ENCODE measurements around the gene RPS6KA2. TPM values are rescaled to one million over a fixed set of nuclear protein-coding genes. Genes with fewer than 3 reads are reported as not detected.

The RPS6KA2 gene
- total RNA-seq, 2 experiments from 2014 or later: 1.6 to 1.9 TPM

DNA sequence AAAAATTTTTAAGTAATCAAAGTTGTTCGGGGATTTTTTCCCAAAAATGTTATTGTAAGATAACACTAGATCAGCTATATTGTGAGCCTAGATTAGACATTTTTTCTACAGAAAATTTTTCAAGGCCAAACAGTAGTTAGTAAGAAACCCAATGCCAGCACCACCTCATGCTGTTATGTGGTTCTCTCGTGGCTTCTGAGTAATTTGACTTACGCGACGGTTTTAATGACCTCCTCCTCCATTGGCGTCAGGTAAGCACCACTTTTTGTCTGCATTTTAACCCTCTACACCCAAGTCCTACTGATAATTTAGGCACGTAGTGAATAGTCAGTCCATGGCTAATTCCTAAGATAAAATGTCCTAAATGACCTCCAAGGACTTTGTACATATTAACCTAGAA is 9.7 kb downstream of the RPS6KA2 start:
- no peak overlapping the region for H3K27ac Mint-ChIP-seq
- ATAC-seq (no peak), DNase-seq (no peak)
- no peak overlapping the region for H3K4me3 Mint-ChIP-seq
- no peaks in the 10 kb centered on the region for H3K36me3 Mint-ChIP-seq (ENCODE audit: low read depth)
- peaks cover 4% of the 10 kb centered on the region for H3K27me3 Mint-ChIP-seq (ENCODE audit: low read depth)
- ChIA-PET POLR2A (no interaction called here), CTCF (no interaction called here)
- H3K4me1 Mint-ChIP-seq (ENCODE audit: low read depth): no peaks in the 10 kb centered on the region
- H3K9me3 Mint-ChIP-seq (ENCODE audit: insufficient read depth): no peaks in the 10 kb centered on the region

- CTCF ChIA-PET: no interaction called here
- Mint-ChIP-seq H3K4me1 (ENCODE audit: low read depth) (no peaks in the 10 kb centered on the region), H3K27ac (no peak overlapping the region), H3K9me3 (ENCODE audit: insufficient read depth) (no peaks in the 10 kb centered on the region), H3K36me3 (ENCODE audit: low read depth) (no peaks in the 10 kb centered on the region), H3K4me3 (no peak overlapping the region), H3K27me3 (ENCODE audit: low read depth) (no peaks in the 10 kb centered on the region)
- ATAC-seq (no peak), DNase-seq (no peak)
- POLR2A ChIA-PET: no interaction called here
Measured at GRCh38 chr6:166616261-166617238, 10.5 kb downstream of the RPS6KA2 start.

DNA sequence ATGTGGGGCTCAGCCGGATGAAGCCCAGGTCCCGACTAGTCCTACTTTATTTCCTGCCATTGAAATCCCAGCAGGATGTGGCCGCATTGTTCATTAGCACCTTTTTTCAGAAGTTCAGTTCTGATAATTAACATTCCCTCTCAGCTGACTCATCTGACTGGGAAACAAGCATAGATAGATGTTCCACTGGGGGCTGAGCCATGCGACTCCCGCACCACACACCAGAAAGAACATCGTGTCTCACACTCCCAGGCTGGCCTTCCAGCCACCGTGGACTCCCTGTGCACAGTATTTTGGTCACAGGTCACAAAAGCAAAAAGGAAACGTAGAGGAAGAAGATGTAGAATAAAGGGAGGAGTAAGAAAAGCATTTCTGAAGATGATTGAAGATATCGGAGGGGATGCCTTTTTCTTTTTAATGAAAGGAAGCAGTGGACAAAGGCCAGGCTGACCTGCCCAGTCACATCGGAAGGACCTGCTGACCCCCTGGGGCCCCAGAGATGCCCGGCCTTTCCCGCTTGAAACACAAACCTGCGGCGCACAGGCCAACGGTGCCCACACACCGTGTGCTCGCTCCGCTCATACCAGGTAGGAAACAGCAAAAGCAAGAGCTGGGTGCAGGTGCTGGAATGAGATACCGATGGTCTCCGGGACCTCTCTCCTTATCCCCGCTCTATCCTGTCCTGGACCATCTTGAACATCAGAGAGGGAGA is 11.8 kb downstream of the RPS6KA2 start:
- Mint-ChIP-seq H3K9me3 (ENCODE audit: insufficient read depth) (no peaks in the 10 kb centered on the region), H3K27me3 (ENCODE audit: low read depth) (no peaks in the 10 kb centered on the region), H3K4me3 (no peak overlapping the region), H3K4me1 (ENCODE audit: low read depth) (no peaks in the 10 kb centered on the region), H3K27ac (no peak overlapping the region), H3K36me3 (ENCODE audit: low read depth) (no peaks in the 10 kb centered on the region)
- DNase-seq (no peak), ATAC-seq (no peak)
- CTCF ChIA-PET: no interaction called here
- POLR2A ChIA-PET: no interaction called here

DNA sequence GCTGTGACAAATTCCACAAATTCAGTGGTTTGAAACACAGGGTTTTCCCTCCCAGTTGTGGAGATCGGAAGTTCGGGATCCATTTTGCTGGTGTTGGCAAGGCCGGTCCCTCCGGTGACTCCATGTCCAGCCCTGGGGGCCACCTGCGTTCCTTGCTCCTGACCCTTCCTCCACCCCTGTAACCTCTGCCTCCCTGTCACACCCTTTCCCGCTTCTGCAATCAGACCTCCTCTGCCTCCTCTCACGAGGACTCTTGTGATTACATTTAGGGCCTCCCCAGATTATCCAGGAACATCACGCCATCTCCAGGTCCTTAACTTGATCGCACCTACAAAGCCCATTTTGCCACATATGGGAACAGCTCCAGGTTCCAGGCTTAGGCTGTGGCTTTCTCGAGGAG is 12.5 kb downstream of the RPS6KA2 start:
- no peaks in the 10 kb centered on the region for H3K36me3 Mint-ChIP-seq (ENCODE audit: low read depth)
- H3K4me1 Mint-ChIP-seq (ENCODE audit: low read depth): no peaks in the 10 kb centered on the region
- ChIA-PET CTCF (no interaction called here), POLR2A (no interaction called here)
- H3K4me3 Mint-ChIP-seq: no peak overlapping the region
- H3K27me3 Mint-ChIP-seq (ENCODE audit: low read depth): no peaks in the 10 kb centered on the region
- H3K9me3 Mint-ChIP-seq (ENCODE audit: insufficient read depth): no peaks in the 10 kb centered on the region
- DNase-seq (no peak), ATAC-seq (no peak)
- no peak overlapping the region for H3K27ac Mint-ChIP-seq

DNA sequence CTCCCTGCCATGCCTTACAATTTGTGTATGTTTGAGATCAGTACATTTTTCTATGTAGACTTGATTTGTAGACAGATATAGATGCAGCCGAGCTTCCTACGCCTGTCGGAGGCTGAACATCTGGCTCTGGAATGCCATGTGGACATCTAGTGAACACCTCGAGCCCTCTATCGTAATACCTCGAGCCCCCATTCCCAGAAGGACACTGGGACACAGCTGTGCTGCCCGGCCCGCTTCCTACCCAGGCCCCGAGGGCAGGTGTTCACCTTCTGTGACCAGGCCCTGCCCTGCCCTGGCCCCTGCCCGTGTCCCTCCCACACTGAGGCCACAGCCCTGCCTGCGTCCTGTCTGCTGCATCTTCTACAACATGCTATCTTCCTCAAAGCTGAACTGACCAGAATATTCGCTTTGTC is 12.9 kb downstream of the RPS6KA2 start:
- H3K36me3 Mint-ChIP-seq (ENCODE audit: low read depth): no peaks in the 10 kb centered on the region
- POLR2A ChIA-PET: no interaction called here

DNA sequence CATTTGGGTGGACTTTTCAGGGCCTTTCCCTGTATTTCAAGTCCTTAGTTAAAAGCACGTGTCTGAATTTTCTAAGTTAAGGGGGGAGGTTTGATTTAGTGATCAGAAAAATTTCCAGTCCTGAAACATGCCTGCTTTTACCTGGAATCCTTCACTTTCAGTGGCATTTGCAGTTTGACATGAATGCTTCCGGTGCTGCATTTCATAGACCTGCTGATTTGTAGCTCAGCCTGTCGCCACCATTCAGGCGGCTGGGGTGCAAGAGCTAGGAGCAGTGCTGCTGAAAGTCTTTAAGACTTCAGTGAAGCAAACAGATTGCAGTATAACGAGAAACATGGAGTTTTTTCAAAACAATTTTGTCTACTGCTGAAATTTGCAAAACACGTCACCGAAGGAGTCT is 14.0 kb downstream of the RPS6KA2 start:
- no peak for DNase-seq
- no peak overlapping the region for H3K27ac Mint-ChIP-seq
- H3K9me3 Mint-ChIP-seq (ENCODE audit: insufficient read depth): no peaks in the 10 kb centered on the region
- ChIA-PET POLR2A (no interaction called here), CTCF (no interaction called here)
- H3K4me1 Mint-ChIP-seq (ENCODE audit: low read depth): no peaks in the 10 kb centered on the region
- no peaks in the 10 kb centered on the region for H3K36me3 Mint-ChIP-seq (ENCODE audit: low read depth)
- no peak for ATAC-seq
- no peaks in the 10 kb centered on the region for H3K27me3 Mint-ChIP-seq (ENCODE audit: low read depth)
- H3K4me3 Mint-ChIP-seq: no peak overlapping the region

More for the DNA sequence above, 12.9 kb downstream of the RPS6KA2 start:
- H3K27me3 Mint-ChIP-seq (ENCODE audit: low read depth): no peaks in the 10 kb centered on the region
- no peak overlapping the region for H3K4me3 Mint-ChIP-seq
- H3K9me3 Mint-ChIP-seq (ENCODE audit: insufficient read depth): no peaks in the 10 kb centered on the region
- no peaks in the 10 kb centered on the region for H3K4me1 Mint-ChIP-seq (ENCODE audit: low read depth)
- CTCF ChIA-PET: no interaction called here
- ATAC-seq (no peak), DNase-seq (no peak)
- H3K27ac Mint-ChIP-seq: no peak overlapping the region

DNA sequence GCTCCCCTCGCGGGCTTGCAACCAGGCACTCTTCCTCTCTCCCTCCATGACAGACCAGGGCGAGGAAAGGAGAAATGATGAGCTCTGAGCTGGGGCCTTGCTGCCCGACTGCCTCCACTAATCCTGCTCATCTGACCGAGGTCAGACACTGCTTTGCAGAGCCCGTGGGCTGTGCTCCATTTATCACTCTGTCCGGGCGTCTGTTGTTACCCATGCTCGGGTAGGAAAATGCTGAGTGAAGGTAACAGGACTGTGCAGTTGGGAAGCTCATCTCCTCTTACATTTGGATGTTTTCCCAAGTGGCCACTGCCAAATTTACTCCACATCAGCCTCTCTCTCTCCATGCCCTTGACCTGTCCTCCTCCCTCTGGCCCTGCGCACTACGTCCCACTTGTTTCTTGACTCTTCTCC is 14.6 kb downstream of the RPS6KA2 start:
- ATAC-seq: no peak
- Mint-ChIP-seq H3K4me1 (ENCODE audit: low read depth) (no peaks in the 10 kb centered on the region), H3K36me3 (ENCODE audit: low read depth) (no peaks in the 10 kb centered on the region), H3K27ac (no peak overlapping the region), H3K27me3 (ENCODE audit: low read depth) (no peaks in the 10 kb centered on the region), H3K4me3 (no peak overlapping the region), H3K9me3 (ENCODE audit: insufficient read depth) (no peaks in the 10 kb centered on the region)
- ChIA-PET POLR2A (no interaction called here), CTCF (no interaction called here)
- DNase-seq: no peak

DNA sequence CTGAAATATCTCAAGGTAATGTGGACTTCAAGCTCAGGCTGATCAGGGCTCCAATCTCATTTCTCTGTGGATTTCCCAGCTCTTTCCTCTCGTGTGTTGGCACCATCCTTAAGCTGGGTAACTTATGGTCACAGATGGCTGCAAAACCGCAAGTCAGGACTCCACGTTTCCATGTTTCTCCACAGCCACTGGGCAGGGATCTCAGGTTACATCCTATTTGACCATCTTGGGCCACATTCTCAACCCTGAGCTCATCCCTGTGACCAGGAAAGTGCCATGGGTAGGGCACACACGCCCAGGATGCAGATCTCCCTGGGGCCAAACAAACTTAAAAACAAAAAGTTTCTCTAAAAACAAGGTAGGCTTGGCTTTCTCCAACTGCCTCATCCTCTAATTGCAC is 15.4 kb downstream of the RPS6KA2 start:
- ChIA-PET CTCF (no interaction called here), POLR2A (no interaction called here)
- H3K4me1 Mint-ChIP-seq (ENCODE audit: low read depth): no peaks in the 10 kb centered on the region
- DNase-seq: no peak
- H3K27me3 Mint-ChIP-seq (ENCODE audit: low read depth): no peaks in the 10 kb centered on the region
- no peak overlapping the region for H3K27ac Mint-ChIP-seq
- H3K4me3 Mint-ChIP-seq: no peak overlapping the region
- no peaks in the 10 kb centered on the region for H3K36me3 Mint-ChIP-seq (ENCODE audit: low read depth)
- ATAC-seq: no peak
- H3K9me3 Mint-ChIP-seq (ENCODE audit: insufficient read depth): no peaks in the 10 kb centered on the region

GRCh38 chr6:166610069-166610468 is 17.0 kb downstream of the RPS6KA2 start:
- Mint-ChIP-seq H3K9me3 (ENCODE audit: insufficient read depth) (no peaks in the 10 kb centered on the region), H3K4me3 (no peak overlapping the region), H3K27ac (no peak overlapping the region), H3K4me1 (ENCODE audit: low read depth) (no peaks in the 10 kb centered on the region), H3K27me3 (ENCODE audit: low read depth) (no peaks in the 10 kb centered on the region), H3K36me3 (ENCODE audit: low read depth) (no peaks in the 10 kb centered on the region)
- CTCF ChIA-PET: no interaction called here
- POLR2A ChIA-PET: no interaction called here
- no peak for ATAC-seq
- DNase-seq: no peak

DNA sequence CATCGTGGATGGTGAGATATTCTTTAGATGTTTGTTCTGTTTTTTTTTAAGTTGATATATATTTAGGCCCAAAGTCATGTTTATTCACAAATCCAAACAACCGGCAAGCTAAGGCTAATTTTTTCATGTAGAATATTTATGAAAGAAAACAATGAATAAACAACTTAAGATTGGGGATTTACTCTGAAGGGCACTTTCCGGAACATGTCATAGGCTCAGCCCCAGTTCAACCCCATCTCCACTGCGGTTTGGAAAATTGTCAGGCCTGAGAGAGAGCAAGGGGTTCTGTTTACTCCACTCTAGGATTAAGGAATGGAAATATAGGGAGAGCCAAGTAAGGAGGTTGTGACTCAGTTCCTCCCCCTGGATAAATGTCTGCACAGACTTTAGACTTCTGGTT is 18.3 kb downstream of the RPS6KA2 start:
- ChIA-PET POLR2A (no interaction called here), CTCF (no interaction called here)
- no peaks in the 10 kb centered on the region for H3K36me3 Mint-ChIP-seq (ENCODE audit: low read depth)
- H3K4me3 Mint-ChIP-seq: no peak overlapping the region
- H3K27me3 Mint-ChIP-seq (ENCODE audit: low read depth): no peaks in the 10 kb centered on the region
- no peaks in the 10 kb centered on the region for H3K9me3 Mint-ChIP-seq (ENCODE audit: insufficient read depth)
- ATAC-seq (no peak), DNase-seq (no peak)
- no peak overlapping the region for H3K27ac Mint-ChIP-seq
- no peaks in the 10 kb centered on the region for H3K4me1 Mint-ChIP-seq (ENCODE audit: low read depth)

DNA sequence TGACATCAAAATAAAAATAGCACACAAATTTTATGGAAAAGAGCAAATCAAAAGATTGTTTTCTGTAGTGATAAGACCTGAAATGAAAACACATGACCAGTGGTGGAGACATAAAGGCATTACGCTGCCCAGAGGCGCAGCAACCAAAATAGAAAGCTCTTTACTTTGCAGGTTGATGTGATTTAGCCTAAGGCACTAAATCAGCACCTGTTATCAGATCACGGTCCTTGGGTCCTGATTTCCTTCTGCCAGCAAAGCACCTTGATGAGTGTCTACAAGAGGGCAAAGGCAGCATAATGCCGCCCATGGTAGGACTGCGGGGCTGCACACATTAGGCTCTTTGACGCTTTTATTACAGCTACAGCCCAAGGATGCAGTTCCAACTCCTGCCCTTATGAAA is 21.3 kb downstream of the RPS6KA2 start:
- Mint-ChIP-seq H3K27ac (no peak overlapping the region), H3K4me3 (no peak overlapping the region), H3K27me3 (ENCODE audit: low read depth) (peaks cover 3% of the 10 kb centered on the region), H3K36me3 (ENCODE audit: low read depth) (no peaks in the 10 kb centered on the region), H3K4me1 (ENCODE audit: low read depth) (no peaks in the 10 kb centered on the region), H3K9me3 (ENCODE audit: insufficient read depth) (no peaks in the 10 kb centered on the region)
- DNase-seq (no peak), ATAC-seq (no peak)
- POLR2A ChIA-PET: no interaction called here
- CTCF ChIA-PET: no interaction called here

DNA sequence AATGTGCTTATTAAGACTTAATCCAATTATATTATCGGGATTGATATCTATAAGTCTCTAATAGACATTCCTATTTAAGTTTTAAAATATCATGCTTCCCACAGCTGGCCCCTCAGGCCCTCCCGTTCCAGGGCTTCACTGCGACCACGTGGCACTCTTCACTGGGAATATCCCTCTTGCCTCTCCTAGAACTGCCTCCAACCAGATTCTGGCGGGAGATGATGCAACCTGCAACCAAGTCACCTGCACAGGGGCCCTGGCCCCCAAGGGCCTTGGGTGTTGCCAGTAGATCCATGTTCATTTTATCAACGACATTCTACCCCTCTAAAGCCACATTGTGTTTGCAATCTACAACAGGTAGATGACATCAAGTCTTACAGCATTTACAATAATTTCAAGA is 22.1 kb downstream of the RPS6KA2 start:
- H3K4me1 Mint-ChIP-seq (ENCODE audit: low read depth): no peaks in the 10 kb centered on the region
- CTCF ChIA-PET: no interaction called here
- H3K4me3 Mint-ChIP-seq: no peak overlapping the region
- POLR2A ChIA-PET: no interaction called here
- no peaks in the 10 kb centered on the region for H3K36me3 Mint-ChIP-seq (ENCODE audit: low read depth)
- ATAC-seq (no peak), DNase-seq (no peak)
- peaks cover 4% of the 10 kb centered on the region for H3K27me3 Mint-ChIP-seq (ENCODE audit: low read depth)
- H3K27ac Mint-ChIP-seq: no peak overlapping the region
- no peaks in the 10 kb centered on the region for H3K9me3 Mint-ChIP-seq (ENCODE audit: insufficient read depth)

Measured in activated CD8-positive, alpha-beta T cell treated with anti-CD3 and anti-CD28 coated beads, Interleukin-2, amount 10 ng/mL, durations not matched to agents 7 days and 5 days (primary cell).